Hypothalamus (tissue), 51 donors: ENCODE results near the gene CYP2D6.
"Not testable (repeated sequence)": the region's sequence is repeated elsewhere in the genome, so short reads cannot be mapped to it uniquely, and the experiment has no call there.

Source experiments
- DNase-seq, 51 donors: peaks; one replicate each; lab custom pipeline; 2025; lab: John Stamatoyannopoulos, UW

Gene CYP2D6

DNA sequence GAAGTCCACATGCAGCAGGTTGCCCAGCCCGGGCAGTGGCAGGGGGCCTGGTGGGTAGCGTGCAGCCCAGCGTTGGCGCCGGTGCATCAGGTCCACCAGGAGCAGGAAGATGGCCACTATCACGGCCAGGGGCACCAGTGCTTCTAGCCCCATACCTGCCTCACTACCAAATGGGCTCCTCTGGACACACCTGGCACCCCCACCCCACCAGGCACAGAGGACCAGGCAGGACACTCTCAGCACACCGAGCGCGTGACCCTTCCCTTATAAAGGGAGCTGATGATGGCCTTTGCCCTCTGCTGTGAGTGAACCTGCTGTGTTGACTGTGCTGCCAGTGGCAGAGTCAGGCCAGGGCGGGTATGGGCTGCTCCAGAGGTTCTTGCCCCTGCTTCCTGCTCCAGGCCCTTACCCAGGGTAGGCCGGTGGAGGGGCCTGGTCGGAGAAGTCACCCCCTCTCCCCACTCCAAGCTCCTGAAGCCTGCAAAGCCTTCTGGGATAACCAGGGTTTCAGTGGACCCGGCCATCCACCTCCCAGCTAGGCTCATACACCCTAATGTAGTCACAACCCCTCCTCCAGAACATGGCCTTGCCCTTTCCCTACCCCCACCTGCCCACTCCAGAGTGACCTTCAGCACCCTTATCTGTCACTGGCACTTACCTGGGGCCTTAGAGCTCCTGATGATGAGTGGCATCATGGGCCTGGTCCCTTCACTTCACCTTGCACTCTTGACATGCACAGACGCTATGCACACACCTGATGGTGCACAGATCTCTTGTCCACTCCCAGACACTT, at the start of gene CYP2D6:
Gene CYP2D6, minus strand, starts transcription at position 172 of the 793 bp plus-strand sequence. Its CDS starts 19 bp downstream, at position 153.
- DNase-seq = not testable (repeated sequence)

- DNase-seq = no peak
Measured at GRCh38 chr22:42179616-42180015, 49.0 kb upstream of the CYP2D6 start.

GRCh38 chr22:42178910-42179519, 48.4 kb upstream of the CYP2D6 start:
- DNase-seq = no peak

DNA sequence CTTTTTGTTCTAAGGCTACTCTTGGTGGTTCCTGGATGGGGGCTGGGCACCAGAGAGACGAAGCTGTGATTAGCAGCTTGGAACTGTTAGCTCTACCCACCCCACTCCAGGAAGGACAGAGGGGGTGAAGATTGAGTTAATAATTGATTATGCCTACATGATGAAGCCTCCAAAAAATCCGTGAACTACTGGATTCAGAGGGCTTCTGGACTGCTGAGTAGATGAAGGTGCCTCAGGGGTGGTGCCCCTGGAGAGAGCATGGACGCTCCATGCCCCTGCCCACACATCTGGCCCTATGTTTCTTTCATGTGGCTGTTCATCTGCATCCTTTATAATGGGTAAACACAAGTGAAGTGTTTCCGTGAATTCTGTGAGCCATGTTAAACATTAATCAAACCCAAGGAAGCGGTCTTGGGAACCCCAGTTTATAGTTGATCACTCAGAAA, 47.3 kb upstream of the CYP2D6 start:
- no peak for DNase-seq

GRCh38 chr22:42176255-42176915, 45.8 kb upstream of the CYP2D6 start:
- no peak for DNase-seq

GRCh38 chr22:42174062-42174461, 43.5 kb upstream of the CYP2D6 start:
- DNase-seq = no peak

DNA sequence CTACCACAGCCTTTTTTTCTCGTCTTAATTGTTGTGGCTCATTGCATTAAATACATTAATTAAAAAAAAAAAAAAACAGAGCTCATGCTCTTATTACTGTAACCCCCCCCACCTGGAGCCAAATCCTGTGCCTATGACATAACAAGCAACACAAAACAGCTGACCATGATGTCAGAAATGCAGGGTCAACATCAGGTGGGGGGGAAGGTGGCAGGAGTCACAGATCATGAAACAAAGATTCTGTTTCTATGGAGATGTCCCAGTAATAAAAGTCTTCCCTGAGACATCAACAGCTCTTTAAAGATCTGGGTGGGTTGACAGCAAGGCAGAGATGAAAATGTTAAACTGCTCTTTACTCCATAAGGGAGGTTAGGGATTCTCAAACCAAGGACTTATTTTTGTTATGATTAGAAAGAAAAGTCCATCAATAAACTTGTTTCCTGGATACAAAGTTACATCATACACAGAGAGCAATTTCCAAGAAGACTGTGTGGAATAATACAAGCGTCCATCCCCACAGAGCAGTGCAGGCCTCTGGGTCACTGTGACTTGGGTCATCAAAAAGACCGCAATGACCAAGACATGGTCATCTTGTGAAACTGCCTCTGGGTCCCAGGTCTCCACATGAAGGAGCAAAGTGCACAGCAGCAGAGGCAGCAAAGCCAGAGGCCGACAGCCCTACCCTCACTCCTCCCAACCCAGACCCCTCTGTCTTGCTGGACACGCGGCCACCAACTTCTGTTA, 42.7 kb upstream of the CYP2D6 start:
- DNase-seq = no peak

- no peak for DNase-seq
Measured at GRCh38 chr22:42172773-42173172, 42.2 kb upstream of the CYP2D6 start.

DNA sequence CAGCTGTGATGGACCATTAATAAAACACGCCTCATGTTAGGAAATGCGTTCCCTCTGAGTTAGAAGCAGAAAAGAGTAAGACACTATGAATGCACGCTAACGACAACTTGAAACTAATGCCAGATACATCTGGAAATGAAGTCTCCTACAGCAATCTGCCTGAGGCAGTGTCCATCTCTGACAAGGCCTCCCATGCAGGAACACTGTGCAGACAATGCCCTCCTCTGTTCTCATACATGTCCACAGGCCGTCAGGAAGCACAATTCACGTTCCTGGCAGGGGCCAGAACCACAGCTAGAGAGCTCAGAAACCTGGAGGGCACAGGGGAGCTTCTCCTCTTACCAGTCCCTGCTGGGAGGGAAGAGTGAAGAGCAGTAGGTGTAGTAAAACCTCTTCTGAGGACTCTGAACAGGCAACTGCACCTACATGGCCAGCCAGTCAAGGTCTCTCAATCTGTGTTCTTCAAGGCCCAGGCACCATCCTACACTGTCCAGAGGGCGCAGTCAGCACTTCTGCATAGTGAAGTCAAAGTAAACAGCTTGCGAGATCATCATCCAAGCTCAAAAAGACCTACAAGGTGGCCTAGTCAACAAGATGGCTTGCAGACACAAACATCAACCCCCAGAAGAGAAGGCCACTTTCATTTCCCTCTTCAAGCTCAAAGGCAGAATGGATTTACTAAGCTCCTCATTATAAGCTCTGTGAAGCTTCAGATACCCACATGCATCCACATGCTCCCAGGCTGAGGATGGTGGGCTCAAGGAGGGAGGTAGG, 41.5 kb upstream of the CYP2D6 start:
- peak in 14 of 51 donors; percentile 4 to 35 (median 14) for DNase-seq

GRCh38 chr22:42171417-42171816, 40.8 kb upstream of the CYP2D6 start:
- no peak for DNase-seq

DNA sequence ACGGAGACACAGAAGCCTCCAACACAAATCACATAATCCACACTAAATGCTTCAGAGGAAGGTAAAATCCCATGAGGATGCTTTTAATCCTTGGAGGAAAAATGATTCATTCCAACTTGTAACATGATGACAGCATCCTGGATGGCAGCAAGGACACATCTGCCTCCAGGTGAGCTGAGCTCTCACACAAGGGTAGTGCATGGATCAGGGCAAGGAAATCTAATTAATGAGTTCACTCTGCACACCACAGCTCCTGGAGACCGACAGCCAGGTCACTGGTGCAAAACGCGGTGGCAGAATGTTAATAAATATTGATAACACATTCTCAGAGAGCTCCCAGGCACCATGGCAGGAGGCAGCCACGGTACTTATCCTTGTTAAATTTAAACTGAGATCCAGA, 40.3 kb upstream of the CYP2D6 start:
- peak in 1 of 51 donors; percentile 26 for DNase-seq

DNA sequence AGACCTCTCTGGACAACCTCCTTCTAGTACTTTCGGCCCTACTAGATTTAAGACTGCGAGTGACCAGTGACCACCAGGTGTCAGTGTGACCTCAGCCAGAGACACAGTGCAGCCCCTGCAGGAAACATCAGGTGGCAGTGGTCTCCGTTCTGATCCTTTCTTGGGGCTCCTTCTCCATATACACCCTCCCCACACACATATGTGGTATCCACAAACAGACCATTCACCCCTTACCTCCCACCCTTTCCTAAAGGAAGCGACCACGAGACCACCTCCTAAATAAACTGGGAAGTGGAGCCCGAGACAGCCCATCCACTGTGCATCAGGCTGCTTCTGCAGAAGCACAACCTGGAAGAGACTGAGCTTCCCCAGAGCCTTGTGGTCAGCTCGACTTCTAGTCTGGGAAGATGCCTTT, 38.5 kb upstream of the CYP2D6 start:
- peak in 46 of 51 donors; percentile 8 to 82 (median 52) for DNase-seq

DNA sequence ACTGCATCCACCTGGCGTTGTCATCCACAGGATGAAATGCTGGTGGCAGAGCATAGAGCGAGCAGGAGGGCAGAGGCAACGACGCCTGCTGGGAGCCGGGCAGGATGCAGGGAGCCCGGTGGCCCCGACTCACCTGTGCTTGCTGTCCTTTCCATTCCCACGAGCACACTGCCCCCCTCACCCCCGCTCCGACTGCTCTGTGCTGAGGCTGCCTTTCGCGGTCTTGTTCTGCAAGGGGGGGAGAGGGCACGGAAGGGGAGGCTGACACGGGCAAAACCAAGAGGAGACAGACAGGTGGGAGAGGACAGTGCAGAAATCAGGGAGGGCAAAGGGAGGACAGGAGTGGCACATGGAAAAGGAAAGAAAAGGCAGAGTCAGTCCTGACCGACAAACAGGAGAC, 37.9 kb upstream of the CYP2D6 start:
- DNase-seq = no peak

- no peak for DNase-seq
Measured at GRCh38 chr22:42167066-42167465, 36.5 kb upstream of the CYP2D6 start.

- no peak for DNase-seq
Measured at GRCh38 chr22:42164901-42165300, 34.3 kb upstream of the CYP2D6 start.

DNA sequence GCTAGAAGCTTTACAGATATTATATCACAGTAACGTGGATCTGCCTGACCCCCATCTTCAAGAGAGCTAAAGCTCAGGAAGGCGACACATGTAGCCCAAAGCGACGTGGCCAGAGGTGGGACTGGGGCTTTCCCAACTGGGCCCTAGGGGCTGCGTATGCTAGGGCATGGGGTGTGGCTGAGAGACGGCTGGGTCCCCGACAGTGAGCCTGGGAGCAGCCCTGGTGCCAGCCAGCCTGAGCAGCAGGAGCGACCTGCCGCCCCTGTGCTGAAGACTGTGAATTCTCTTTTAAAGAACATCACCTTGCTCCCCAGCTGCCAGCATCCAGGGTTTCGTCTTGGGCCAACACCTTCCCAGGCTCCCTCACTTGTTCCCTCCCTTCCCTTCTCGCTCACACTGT, 32.9 kb upstream of the CYP2D6 start:
- no peak for DNase-seq

GRCh38 chr22:42162728-42163489, 32.3 kb upstream of the CYP2D6 start:
- DNase-seq = no peak

DNA sequence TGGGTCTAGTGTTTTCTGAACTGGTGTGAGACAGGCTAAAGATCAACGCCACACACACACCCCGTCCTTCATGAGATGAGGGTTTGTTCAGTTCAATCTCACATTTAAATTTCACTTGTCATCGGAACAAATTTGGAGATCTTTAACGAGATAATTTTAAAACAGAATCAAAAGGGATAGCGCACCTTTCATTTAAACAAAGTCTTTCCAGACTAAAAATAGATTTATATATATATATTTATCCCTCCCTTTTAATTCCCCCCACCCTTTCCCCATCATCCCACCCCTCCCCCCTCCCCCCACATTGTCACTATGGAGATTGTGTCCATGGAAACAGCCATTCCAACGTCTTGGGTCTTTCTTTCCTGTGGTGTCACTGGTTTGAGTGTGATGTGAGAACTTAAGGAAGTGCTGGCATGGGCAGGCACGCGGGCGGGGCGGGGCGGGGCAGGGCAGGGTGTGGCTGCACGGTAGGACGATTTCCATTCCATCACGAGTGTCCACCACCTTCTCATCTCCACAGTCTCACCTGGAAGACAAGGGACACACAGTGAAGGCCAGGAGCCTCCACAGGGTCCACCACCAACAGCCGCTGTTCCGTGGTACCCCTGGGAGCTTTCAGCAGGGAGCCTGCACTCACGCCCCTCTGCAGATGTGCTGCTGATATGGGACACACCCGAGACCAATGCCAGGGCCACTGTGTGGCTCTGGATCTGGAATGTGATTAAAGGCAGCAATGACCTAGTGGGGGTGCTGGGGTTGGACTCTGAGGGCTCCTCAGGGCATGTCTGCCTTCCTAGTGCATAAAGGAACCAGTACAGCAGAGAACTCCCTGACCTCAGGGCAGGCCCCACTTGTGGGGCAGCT, 30.5 kb upstream of the CYP2D6 start:
- no peak for DNase-seq
